HCT116 (cell line): ENCODE results near the gene CPA4. TPM values are rescaled to one million over a fixed set of nuclear protein-coding genes. Genes with fewer than 3 reads are reported as not detected.

Experiments used
- ATAC-seq: fragments of 200-7000 bp; cut with Tn5 transposase; 2 replicates; pipeline ENCODE4 v1.9.1; 2020; ENCODE audit warnings: mild to moderate bottlenecking, moderate library complexity
- BruUV-seq: library from RNA; stranded (reverse); fragments of 400-500 nt; replicated peaks from 2 replicates; lab custom pipeline; 2021; lab: Mats Ljungman, UMichigan
- CTCF ChIA-PET: fragments of 300-600 bp; sonication (Branson Sonifier 250); formaldehyde crosslinking; loops from one replicate; lab custom pipeline; 2021; ENCODE audit warnings: antibody characterized with exemption; lab: Charles Lee
- POLR2A ChIA-PET: fragments of 300-600, 350-600 bp; sonication (Branson Sonifier 250); formaldehyde crosslinking; loops from one replicate; lab custom pipeline; 2021; ENCODE audit warnings: antibody characterized with exemption; lab: Charles Lee
- RAD21 ChIA-PET, 2 experiments: fragments of 300-600 bp; sonication (Branson Sonifier 250); formaldehyde crosslinking; loops; one replicate each; lab custom pipeline; 2023; ENCODE audit warnings: low total read pairs in 2 of 2; ENCODE audit not compliant: uncharacterized antibody in 2 of 2, unreplicated experiment in 2 of 2, low non-redundant PET in 1 of 2; lab: Charles Lee
- DNase-seq: peaks from one replicate; pipeline ENCODE4 v3.0.0-alpha.2; 2010; ENCODE audit warnings: low read depth, low spot score
- H2AFZ ChIP-seq: fragments of 200-600 bp; shearing (Covaris generic), sonication (generic); 2 replicates; pipeline ENCODE4 v1.6.1; 2017; ENCODE audit warnings: low read depth, mixed run types, mixed read lengths, antibody characterized with exemption, low read length; ENCODE audit not compliant: poor library complexity, severe bottlenecking
- H3K27ac ChIP-seq: 2 replicates; pipeline ENCODE4 v1.5.1; 2012; ENCODE audit warnings: low read depth, low read length
- H3K27me3 ChIP-seq: fragments of 200-600 bp; sonication (generic); 2 replicates; pipeline ENCODE4 v1.6.1; 2016; ENCODE audit warnings: mixed run types, low read length, mixed read lengths; ENCODE audit not compliant: insufficient read depth
- H3K36me3 ChIP-seq, 2 experiments: fragments of 200-500 bp in 1 of 2; fragments of 200-600 bp in 1 of 2; sonication (Bioruptor generic) in 1 of 2; sonication (generic) in 1 of 2; 2 replicates each; pipeline versions ENCODE4 v1.5.1 to v1.6.1; 2014 to 2016; ENCODE audit warnings: low read length in 2 of 2, inconsistent platforms in 1 of 2, mixed read lengths in 1 of 2, mixed run types in 1 of 2; ENCODE audit not compliant: insufficient read depth in 2 of 2, control insufficient read depth in 1 of 2
- H3K4me1 ChIP-seq, 2 experiments: fragments of 200-600 bp in 1 of 2; sonication (generic) in 1 of 2; 2 replicates each; pipeline versions ENCODE4 v1.5.1 to v1.6.1; 2012 to 2017; ENCODE audit warnings: low read length in 2 of 2, inconsistent platforms in 1 of 2, mild to moderate bottlenecking in 1 of 2, mixed read lengths in 1 of 2, mixed run types in 1 of 2, moderate library complexity in 1 of 2; ENCODE audit not compliant: insufficient read depth in 2 of 2, control insufficient read depth in 1 of 2
- H3K4me2 ChIP-seq: fragments of 200-600 bp; sonication (generic); 2 replicates; pipeline ENCODE4 v1.6.1; 2017; ENCODE audit warnings: mixed run types, low read length, mixed read lengths
- H3K4me3 ChIP-seq, 2 experiments: fragments of 200-600 bp in 1 of 2; sonication (generic) in 1 of 2; replicated peaks in 1 of 2; 2 replicates each; pipeline ENCODE4 v1.5.1; 2011 to 2016; ENCODE audit warnings: low read length in 2 of 2, control low read depth in 1 of 2, low read depth in 1 of 2, mild to moderate bottlenecking in 1 of 2, mixed read lengths in 1 of 2, mixed run types in 1 of 2
- H3K79me2 ChIP-seq: fragments of 200-600 bp; sonication (generic); 2 replicates; pipeline ENCODE4 v1.6.1; 2017; ENCODE audit warnings: mild to moderate bottlenecking, mixed run types, low read length, moderate library complexity, mixed read lengths; ENCODE audit not compliant: insufficient read depth
- H3K9ac ChIP-seq: fragments of 200-600 bp; sonication (generic); 2 replicates; pipeline ENCODE4 v1.6.1; 2016; ENCODE audit warnings: low read length, mixed read lengths
- H3K9me2 ChIP-seq: fragments of 200-600 bp; sonication (generic), shearing (Covaris generic); 2 replicates; pipeline ENCODE4 v1.6.1; 2017; ENCODE audit warnings: mixed run types, mild to moderate bottlenecking, moderate library complexity; ENCODE audit not compliant: insufficient read depth
- H3K9me3 ChIP-seq, 2 experiments: fragments of 200-500 bp in 1 of 2; fragments of 200-600 bp in 1 of 2; sonication (Bioruptor generic) in 1 of 2; sonication (generic) in 1 of 2; 2 replicates each; pipeline ENCODE4 v1.6.1; 2014 to 2017; ENCODE audit warnings: low read length in 2 of 2, mixed read lengths in 2 of 2, inconsistent platforms in 1 of 2, low read depth in 1 of 2, mild to moderate bottlenecking in 1 of 2, mixed run types in 1 of 2, moderate library complexity in 1 of 2; ENCODE audit not compliant: control insufficient read depth in 1 of 2, insufficient read depth in 1 of 2
- H4K20me1 ChIP-seq: fragments of 200-600 bp; sonication (generic), shearing (Covaris generic); 2 replicates; pipeline ENCODE4 v1.6.1; 2017; ENCODE audit warnings: mixed run types, mild to moderate bottlenecking, moderate library complexity; ENCODE audit not compliant: insufficient read depth
- CEBPB ChIP-seq: IDR thresholded peaks from 2 replicates; pipeline ENCODE4 v1.6.1; 2012; ENCODE audit warnings: low read depth
- EGR1 ChIP-seq: IDR thresholded peaks from 2 replicates; pipeline ENCODE4 v1.6.1; 2012; ENCODE audit warnings: low read depth
- EZH2 ChIP-seq: fragments of 200-600 bp; sonication (generic); IDR thresholded peaks from 2 replicates; pipeline ENCODE4 v1.6.1; 2017; ENCODE audit warnings: antibody characterized with exemption, mixed run types
- EZH2phosphoT487 ChIP-seq: fragments of 200-600 bp; IDR thresholded peaks from 2 replicates; pipeline ENCODE4 v1.6.1; 2018; ENCODE audit warnings: antibody characterized with exemption, borderline replicate concordance
- SIN3A ChIP-seq: IDR thresholded peaks from 2 replicates; pipeline ENCODE4 v1.6.1; 2012; ENCODE audit warnings: low read depth
- SRF ChIP-seq: IDR thresholded peaks from 2 replicates; pipeline ENCODE4 v1.6.1; 2012; ENCODE audit warnings: low read depth
- YY1 ChIP-seq: IDR thresholded peaks from 2 replicates; pipeline ENCODE4 v1.6.1; 2011; ENCODE audit warnings: low read length, low read depth, moderate library complexity, mild to moderate bottlenecking; ENCODE audit not compliant: insufficient replicate concordance; ENCODE audit errors: extremely low read depth
- ZBTB33 ChIP-seq: IDR thresholded peaks from 2 replicates; pipeline ENCODE4 v1.6.1; 2011; ENCODE audit warnings: mild to moderate bottlenecking, low read length, moderate library complexity; ENCODE audit not compliant: insufficient replicate concordance; ENCODE audit errors: extremely low read depth
- ZNF274 ChIP-seq: fragments of 200-500 bp; sonication (Bioruptor generic); IDR thresholded peaks from 2 replicates; pipeline ENCODE4 v1.6.1; 2014; ENCODE audit warnings: mild to moderate bottlenecking, low read depth, low read length, inconsistent platforms
- intact Hi-C: fragments of 100-400 bp; cut with micrococcal nuclease; formaldehyde crosslinking; loops from 2 replicates; pipeline ENCODE4 v1.10.0; 2022
- total RNA-seq: library from RNA; stranded (reverse); gene quantifications from one replicate; pipeline ENCODE4 v1.2.1, GENCODE V29; 2021; ENCODE audit not compliant: unreplicated experiment

CPA4 gene
- total RNA-seq, 1 experiment from 2014 or later = 38.7 TPM

- TF ChIP-seq ZBTB33 = no peak
- no peak for TF ChIP-seq EZH2phosphoT487
- TF ChIP-seq ZNF274 = no peak
- peak; percentile 73 for TF ChIP-seq EGR1
- TF ChIP-seq, all 23 proteins: peak for 11
These were observed 64.1 kb downstream of the CPA4 start (continued) for GRCh38 chr7:130356876-130357611.

- CTCF ChIA-PET = interaction anchor here (1.0 kb wide), 1 partner anchor 21 kb away, joined by 3 read pairs; no protein-coding TSS in a partner anchor
- intact Hi-C loops = loop anchor here (5.0 kb wide), 1 partner anchor 66 kb away; the partner anchor contains the start of gene CPA4
- Histone ChIP-seq H3K4me1 (peaks cover 29 to 42% of the 10 kb centered on the region in 2 experiments), H3K27me3 (no peaks in the 10 kb centered on the region), H4K20me1 (no peaks in the 10 kb centered on the region), H3K4me2 (no peak overlapping the region)
- no TSS peak for BruUV-seq
- TF ChIP-seq ZBTB33 (no peak), ZNF274 (no peak), CEBPB (no peak), SRF (no peak), YY1 (no peak), SIN3A (no peak), EZH2 (no peak)
- TF ChIP-seq, all 23 proteins: peak for 0
- Histone ChIP-seq H3K4me3 (no peak overlapping the region), H3K9me3 (peaks cover 0 to 21% of the 10 kb centered on the region in 2 experiments; a peak in 1 of 4 replicates), H3K36me3 (no peaks in the 10 kb centered on the region), H2AFZ (no peak overlapping the region), H3K9me2 (no peaks in the 10 kb centered on the region), H3K79me2 (no peaks in the 10 kb centered on the region), H3K27ac (no peak overlapping the region), H3K9ac (no peak overlapping the region)
- no peak for ATAC-seq
- RAD21 ChIA-PET = no interaction called here
- no peak for DNase-seq
- POLR2A ChIA-PET = no interaction called here
These were observed 65.5 kb downstream of the CPA4 start for GRCh38 chr7:130358471-130358870.
